Measurements from ENCODE around the gene ZNF750.

- TF ChIP-seq CTCF (CRISPR knock-in tag; IDR thresholded peaks at IDR 0.05) = no peak
- no peak for TF ChIP-seq SRSF1 (optimal IDR thresholded peaks at IDR 0.05; ENCODE audit: low read depth, low read length)
- TF ChIP-seq GTF2F1 (IDR thresholded peaks at IDR 0.05; ENCODE audit: low read length) = no peak
- no peak for TF ChIP-seq ATF3 (CRISPR knock-in tag; IDR thresholded peaks at IDR 0.05)
- TF ChIP-seq RAD21 (CRISPR knock-in tag; IDR thresholded peaks at IDR 0.05) = no peak
- no peak for TF ChIP-seq SP1 (IDR thresholded peaks at IDR 0.05)
- no peak for TF ChIP-seq SP1 (CRISPR knock-in tag; IDR thresholded peaks at IDR 0.05)
- TF ChIP-seq FOXP1 (IDR thresholded peaks at IDR 0.05) = no peak
- TF ChIP-seq FOXP1 (CRISPR knock-in tag; IDR thresholded peaks at IDR 0.05) = no peak
- no peak for TF ChIP-seq SRSF9 (IDR thresholded peaks at IDR 0.05; ENCODE audit: borderline replicate concordance, insufficient read depth, low read depth, low read length, poor library complexity, severe bottlenecking)
- no peak for TF ChIP-seq TEAD2 (CRISPR knock-in tag; IDR thresholded peaks at IDR 0.05)
- TF ChIP-seq ZNF431 (CRISPR knock-in tag; IDR thresholded peaks at IDR 0.05; ENCODE audit: borderline replicate concordance, low read depth) = no peak
- TF ChIP-seq STAT6 (CRISPR knock-in tag; IDR thresholded peaks at IDR 0.05; ENCODE audit: borderline replicate concordance) = no peak
- no peak for TF ChIP-seq NR2C2 (CRISPR knock-in tag; IDR thresholded peaks at IDR 0.05; ENCODE audit: borderline replicate concordance)
- TF ChIP-seq MAX (IDR thresholded peaks at IDR 0.05) = no peak
- no peak for TF ChIP-seq EP300 (IDR thresholded peaks at IDR 0.05; ENCODE audit: low read depth in 2 of 2, low read length in 2 of 2)
- no peak for TF ChIP-seq EP300 (CRISPR knock-in tag; IDR thresholded peaks at IDR 0.05; ENCODE audit: borderline replicate concordance)
Observed at GRCh38 chr17:82810644-82811430, 29.0 kb downstream of the ZNF750 start.
